ENCODE measurements around the gene ADORA1. TPM values are rescaled to one million over a fixed set of nuclear protein-coding genes. Genes with fewer than 3 reads are reported as not detected.

ADORA1 gene
- total RNA-seq (2022) (1.5 and 1.7 TPM in 2 replicates), Bru-seq, nascent RNA (percentile 19 among the genes with signal in this experiment), BruChase-seq, experiment 1, labeled RNA remaining after a 6-hour chase (percentile 6 among the genes with signal in this experiment), BruChase-seq, experiment 2, labeled RNA remaining after a 2-hour chase (percentile 13 among the genes with signal in this experiment)
- long read RNA-seq, partial matches to known transcripts = 0 of 2 reads
- long read RNA-seq, other reads (novel, unspliced or antisense) = 1 of 2 reads

GRCh38 chr1:203127666-203128430, at the start of gene ADORA1:
TSS of gene ADORA1 (plus strand) at chr1:203127726. CDS start at chr1:203128842, 1,116 bp downstream.
- Mint-ChIP-seq H3K27ac (ENCODE audit: unreplicated experiment) (no peak within 1 kb of the TSS), H3K4me3 (ENCODE audit: low read depth, unreplicated experiment) (peak within 1 kb of the TSS; percentile 72), H3K9me3 (ENCODE audit: low read depth, unreplicated experiment) (no peaks in the 10 kb centered on the region), H3K27me3 (ENCODE audit: unreplicated experiment) (peaks cover 68% of the 10 kb centered on the region), H3K4me1 (ENCODE audit: low read depth, unreplicated experiment) (peaks cover 31% of the 10 kb centered on the region), H3K36me3 (ENCODE audit: insufficient read depth, unreplicated experiment) (peaks cover 8% of the 10 kb centered on the region)
- peak; percentile 66 for DNase-seq
- intact Hi-C loops (cut with micrococcal nuclease; ENCODE audit: unreplicated experiment) = no loop called here
- no peak for TF ChIP-seq CTCF (IDR thresholded peaks at IDR 0.05; ENCODE audit: unreplicated experiment)
- no TSS peak for BruUV-seq (replicated peaks)
- CTCF ChIA-PET = interaction anchor here (0.7 to 1.9 kb wide), 12 partner anchors 9 to 1354 kb away, joined by 3 to 13 read pairs (median 4); partner anchors contain the start of gene CHI3L1

GRCh38 chr1:203077956-203078355, 49.6 kb upstream of the ADORA1 start:
- Mint-ChIP-seq H3K4me1 (ENCODE audit: low read depth, unreplicated experiment) (no peaks in the 10 kb centered on the region), H3K27me3 (ENCODE audit: unreplicated experiment) (peaks cover 96% of the 10 kb centered on the region), H3K36me3 (ENCODE audit: insufficient read depth, unreplicated experiment) (no peaks in the 10 kb centered on the region), H3K9me3 (ENCODE audit: low read depth, unreplicated experiment) (no peaks in the 10 kb centered on the region), H3K4me3 (ENCODE audit: low read depth, unreplicated experiment) (no peak overlapping the region), H3K27ac (ENCODE audit: unreplicated experiment) (no peak overlapping the region)
- no peak for TF ChIP-seq CTCF (IDR thresholded peaks at IDR 0.05; ENCODE audit: unreplicated experiment)
- BruUV-seq (replicated peaks) = no TSS peak
- intact Hi-C loops (cut with micrococcal nuclease; ENCODE audit: unreplicated experiment) = no loop called here
- CTCF ChIA-PET = no interaction called here
- no peak for DNase-seq

- DNase-seq = no peak
- Mint-ChIP-seq H3K4me3 (ENCODE audit: low read depth, unreplicated experiment) (no peak overlapping the region), H3K27me3 (ENCODE audit: unreplicated experiment) (peaks cover 96% of the 10 kb centered on the region), H3K27ac (ENCODE audit: unreplicated experiment) (no peak overlapping the region), H3K4me1 (ENCODE audit: low read depth, unreplicated experiment) (no peaks in the 10 kb centered on the region), H3K9me3 (ENCODE audit: low read depth, unreplicated experiment) (no peaks in the 10 kb centered on the region), H3K36me3 (ENCODE audit: insufficient read depth, unreplicated experiment) (no peaks in the 10 kb centered on the region)
- TF ChIP-seq CTCF (IDR thresholded peaks at IDR 0.05; ENCODE audit: unreplicated experiment) = no peak
- no TSS peak for BruUV-seq (replicated peaks)
- intact Hi-C loops (cut with micrococcal nuclease; ENCODE audit: unreplicated experiment) = no loop called here
- CTCF ChIA-PET = interaction anchor here (0.6 kb wide), 1 partner anchor 46 kb away, joined by 3 read pairs; no protein-coding TSS in a partner anchor
Measured at GRCh38 chr1:203078478-203078877, 49.0 kb upstream of the ADORA1 start.

- H3K27me3 Mint-ChIP-seq (ENCODE audit: unreplicated experiment) = peaks cover 94% of the 10 kb centered on the region
- no peak overlapping the region for H3K27ac Mint-ChIP-seq (ENCODE audit: unreplicated experiment)
- no peak overlapping the region for H3K4me3 Mint-ChIP-seq (ENCODE audit: low read depth, unreplicated experiment)
Measured at GRCh38 chr1:203080456-203080855, 47.1 kb upstream of the ADORA1 start.

More at GRCh38 chr1:203080456-203080855, 47.1 kb upstream of the ADORA1 start:
- DNase-seq = no peak
- BruUV-seq (replicated peaks) = no TSS peak
- Mint-ChIP-seq H3K4me1 (ENCODE audit: low read depth, unreplicated experiment) (no peaks in the 10 kb centered on the region), H3K9me3 (ENCODE audit: low read depth, unreplicated experiment) (no peaks in the 10 kb centered on the region), H3K36me3 (ENCODE audit: insufficient read depth, unreplicated experiment) (no peaks in the 10 kb centered on the region)
- TF ChIP-seq CTCF (IDR thresholded peaks at IDR 0.05; ENCODE audit: unreplicated experiment) = no peak
- CTCF ChIA-PET = interaction anchor here (0.7 kb wide), 1 partner anchor 9 kb away, joined by 3 read pairs; no protein-coding TSS in a partner anchor
- intact Hi-C loops (cut with micrococcal nuclease; ENCODE audit: unreplicated experiment) = no loop called here
